A549 (cell line): ENCODE data around the gene CTBP2.

Source experiments
- CBX8 ChIP-seq: fragments of 200-600 bp; sonication (generic); IDR thresholded peaks from 2 replicates; pipeline ENCODE4 v1.6.1; 2016
- EHF ChIP-seq: fragments of 250-450 bp; sonication (Bioruptor Pico); IDR thresholded peaks from 2 replicates; pipeline ENCODE4 v1.5.0; 2020; ENCODE audit warnings: mild to moderate bottlenecking
- EP300 ChIP-seq, 2 experiments: fragments of >200 bp; sonication (Bioruptor Twin); formaldehyde crosslinking; IDR thresholded peaks; 2 replicates in 1 of 2; 3 replicates in 1 of 2; pipeline ENCODE4 v1.6.1; 2016 to 2017
- FOSL2 ChIP-seq, 2 experiments: fragments of 450-650 bp in 1 of 2; fragments of >200 bp in 1 of 2; sonication (Bioruptor Twin) in 1 of 2; formaldehyde crosslinking; IDR thresholded peaks; 2 replicates each; pipeline versions ENCODE4 v1.5.0 to v1.6.1; 2016 to 2020; ENCODE audit warnings: mild to moderate bottlenecking in 1 of 2, moderate library complexity in 1 of 2
- HDAC2 ChIP-seq: fragments of 200-600 bp; sonication (generic); IDR thresholded peaks from 2 replicates; pipeline ENCODE4 v1.6.1; 2016
- PHF8 ChIP-seq: fragments of 200-600 bp; sonication (generic); IDR thresholded peaks from 2 replicates; pipeline ENCODE4 v1.6.1; 2016; ENCODE audit warnings: low read depth, mild to moderate bottlenecking, antibody characterized with exemption, moderate library complexity, borderline replicate concordance
- ZNF302 ChIP-seq: fragments of 250-450 bp; sonication (Bioruptor Pico); IDR thresholded peaks from 2 replicates; pipeline ENCODE4 v1.9.0; 2021; ENCODE audit warnings: inconsistent platforms, mild to moderate bottlenecking, moderate library complexity
- TF ChIP-seq, protein P1 (sequence below): fragments of >200 bp; sonication (Bioruptor Twin); formaldehyde crosslinking; IDR thresholded peaks from 3 replicates; pipeline ENCODE4 v1.5.1; 2016
- TF ChIP-seq, protein P2 (sequence below): fragments of 200-600 bp; sonication (generic); IDR thresholded peaks from 2 replicates; pipeline ENCODE4 v1.6.1; 2016; ENCODE audit warnings: antibody characterized with exemption, mild to moderate bottlenecking, moderate library complexity
- TF ChIP-seq, protein P3 (sequence below): IDR thresholded peaks from 2 replicates; pipeline ENCODE4 v1.6.1; 2012

DNA sequence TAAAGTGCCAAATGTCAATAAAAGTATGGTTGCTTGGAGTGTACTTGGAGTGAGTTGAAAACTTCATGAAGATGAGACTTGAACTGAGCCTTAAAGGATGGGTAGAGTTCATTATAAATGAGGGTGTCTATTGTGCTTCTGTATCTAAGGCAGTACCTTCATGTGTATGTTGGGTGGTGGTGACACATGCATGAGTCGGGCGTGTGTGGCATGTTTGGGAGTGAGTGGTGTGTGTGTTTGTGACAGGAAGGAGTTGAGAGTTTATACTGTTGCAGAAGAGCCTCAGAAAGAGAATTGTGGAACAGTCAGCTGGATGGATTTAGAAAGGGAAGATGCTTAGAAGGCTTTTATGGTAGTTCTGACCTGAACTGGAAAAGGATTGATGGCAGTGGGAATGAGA, 224.4 kb downstream of the CTBP2 start:
- TF ChIP-seq, protein P1, sequence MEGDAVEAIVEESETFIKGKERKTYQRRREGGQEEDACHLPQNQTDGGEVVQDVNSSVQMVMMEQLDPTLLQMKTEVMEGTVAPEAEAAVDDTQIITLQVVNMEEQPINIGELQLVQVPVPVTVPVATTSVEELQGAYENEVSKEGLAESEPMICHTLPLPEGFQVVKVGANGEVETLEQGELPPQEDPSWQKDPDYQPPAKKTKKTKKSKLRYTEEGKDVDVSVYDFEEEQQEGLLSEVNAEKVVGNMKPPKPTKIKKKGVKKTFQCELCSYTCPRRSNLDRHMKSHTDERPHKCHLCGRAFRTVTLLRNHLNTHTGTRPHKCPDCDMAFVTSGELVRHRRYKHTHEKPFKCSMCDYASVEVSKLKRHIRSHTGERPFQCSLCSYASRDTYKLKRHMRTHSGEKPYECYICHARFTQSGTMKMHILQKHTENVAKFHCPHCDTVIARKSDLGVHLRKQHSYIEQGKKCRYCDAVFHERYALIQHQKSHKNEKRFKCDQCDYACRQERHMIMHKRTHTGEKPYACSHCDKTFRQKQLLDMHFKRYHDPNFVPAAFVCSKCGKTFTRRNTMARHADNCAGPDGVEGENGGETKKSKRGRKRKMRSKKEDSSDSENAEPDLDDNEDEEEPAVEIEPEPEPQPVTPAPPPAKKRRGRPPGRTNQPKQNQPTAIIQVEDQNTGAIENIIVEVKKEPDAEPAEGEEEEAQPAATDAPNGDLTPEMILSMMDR: no peak
- no peak for TF ChIP-seq HDAC2
- no peak for TF ChIP-seq FOSL2 (IDR thresholded peaks at IDR 0.05)
- no peak for TF ChIP-seq FOSL2 (CRISPR knock-in tag; IDR thresholded peaks at IDR 0.05)
- TF ChIP-seq EP300 (IDR thresholded peaks at IDR 0.05): no peak
- TF ChIP-seq, protein P2, sequence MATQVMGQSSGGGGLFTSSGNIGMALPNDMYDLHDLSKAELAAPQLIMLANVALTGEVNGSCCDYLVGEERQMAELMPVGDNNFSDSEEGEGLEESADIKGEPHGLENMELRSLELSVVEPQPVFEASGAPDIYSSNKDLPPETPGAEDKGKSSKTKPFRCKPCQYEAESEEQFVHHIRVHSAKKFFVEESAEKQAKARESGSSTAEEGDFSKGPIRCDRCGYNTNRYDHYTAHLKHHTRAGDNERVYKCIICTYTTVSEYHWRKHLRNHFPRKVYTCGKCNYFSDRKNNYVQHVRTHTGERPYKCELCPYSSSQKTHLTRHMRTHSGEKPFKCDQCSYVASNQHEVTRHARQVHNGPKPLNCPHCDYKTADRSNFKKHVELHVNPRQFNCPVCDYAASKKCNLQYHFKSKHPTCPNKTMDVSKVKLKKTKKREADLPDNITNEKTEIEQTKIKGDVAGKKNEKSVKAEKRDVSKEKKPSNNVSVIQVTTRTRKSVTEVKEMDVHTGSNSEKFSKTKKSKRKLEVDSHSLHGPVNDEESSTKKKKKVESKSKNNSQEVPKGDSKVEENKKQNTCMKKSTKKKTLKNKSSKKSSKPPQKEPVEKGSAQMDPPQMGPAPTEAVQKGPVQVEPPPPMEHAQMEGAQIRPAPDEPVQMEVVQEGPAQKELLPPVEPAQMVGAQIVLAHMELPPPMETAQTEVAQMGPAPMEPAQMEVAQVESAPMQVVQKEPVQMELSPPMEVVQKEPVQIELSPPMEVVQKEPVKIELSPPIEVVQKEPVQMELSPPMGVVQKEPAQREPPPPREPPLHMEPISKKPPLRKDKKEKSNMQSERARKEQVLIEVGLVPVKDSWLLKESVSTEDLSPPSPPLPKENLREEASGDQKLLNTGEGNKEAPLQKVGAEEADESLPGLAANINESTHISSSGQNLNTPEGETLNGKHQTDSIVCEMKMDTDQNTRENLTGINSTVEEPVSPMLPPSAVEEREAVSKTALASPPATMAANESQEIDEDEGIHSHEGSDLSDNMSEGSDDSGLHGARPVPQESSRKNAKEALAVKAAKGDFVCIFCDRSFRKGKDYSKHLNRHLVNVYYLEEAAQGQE: no peak
- TF ChIP-seq, protein P3, sequence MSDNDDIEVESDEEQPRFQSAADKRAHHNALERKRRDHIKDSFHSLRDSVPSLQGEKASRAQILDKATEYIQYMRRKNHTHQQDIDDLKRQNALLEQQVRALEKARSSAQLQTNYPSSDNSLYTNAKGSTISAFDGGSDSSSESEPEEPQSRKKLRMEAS: no peak
- TF ChIP-seq EHF: no peak
- no peak for TF ChIP-seq PHF8
- no peak for TF ChIP-seq ZNF302
- TF ChIP-seq CBX8: no peak
